Effector memory CD4-positive, alpha-beta T cell (primary cell): ENCODE data around the gene CHTF18.

Experiments
- DNase-seq, 3 donors: peaks; one replicate each; pipeline ENCODE4 v3.0.0-alpha.2; 2020
- H3K27ac ChIP-seq: 2 replicates; pipeline ENCODE4 v1.7.0; 2013; ENCODE audit warnings: mild to moderate bottlenecking, low read length, moderate library complexity; ENCODE audit not compliant: insufficient read depth, poor library complexity, severe bottlenecking
- H3K27me3 ChIP-seq: replicated peaks from 2 replicates; pipeline ENCODE4 v1.7.0; 2013; ENCODE audit warnings: mild to moderate bottlenecking, low read length; ENCODE audit not compliant: insufficient read depth, control insufficient read depth, poor library complexity, severe bottlenecking
- H3K36me3 ChIP-seq: 2 replicates; pipeline ENCODE4 v1.7.0; 2013; ENCODE audit warnings: mild to moderate bottlenecking, low read length, moderate library complexity; ENCODE audit not compliant: control insufficient read depth, insufficient read depth
- H3K4me1 ChIP-seq: 2 replicates; pipeline ENCODE4 v1.7.0; 2013; ENCODE audit warnings: low read length, mild to moderate bottlenecking; ENCODE audit not compliant: control insufficient read depth, insufficient read depth, poor library complexity, severe bottlenecking
- H3K4me3 ChIP-seq: 2 replicates; pipeline ENCODE4 v1.7.0; 2013; ENCODE audit warnings: low read length, low read depth, mild to moderate bottlenecking; ENCODE audit not compliant: insufficient read depth, poor library complexity, severe bottlenecking
- H3K9me3 ChIP-seq: 2 replicates; pipeline ENCODE4 v1.7.0; 2013; ENCODE audit warnings: mild to moderate bottlenecking, low read length, moderate library complexity; ENCODE audit not compliant: control insufficient read depth

Gene CHTF18

DNA sequence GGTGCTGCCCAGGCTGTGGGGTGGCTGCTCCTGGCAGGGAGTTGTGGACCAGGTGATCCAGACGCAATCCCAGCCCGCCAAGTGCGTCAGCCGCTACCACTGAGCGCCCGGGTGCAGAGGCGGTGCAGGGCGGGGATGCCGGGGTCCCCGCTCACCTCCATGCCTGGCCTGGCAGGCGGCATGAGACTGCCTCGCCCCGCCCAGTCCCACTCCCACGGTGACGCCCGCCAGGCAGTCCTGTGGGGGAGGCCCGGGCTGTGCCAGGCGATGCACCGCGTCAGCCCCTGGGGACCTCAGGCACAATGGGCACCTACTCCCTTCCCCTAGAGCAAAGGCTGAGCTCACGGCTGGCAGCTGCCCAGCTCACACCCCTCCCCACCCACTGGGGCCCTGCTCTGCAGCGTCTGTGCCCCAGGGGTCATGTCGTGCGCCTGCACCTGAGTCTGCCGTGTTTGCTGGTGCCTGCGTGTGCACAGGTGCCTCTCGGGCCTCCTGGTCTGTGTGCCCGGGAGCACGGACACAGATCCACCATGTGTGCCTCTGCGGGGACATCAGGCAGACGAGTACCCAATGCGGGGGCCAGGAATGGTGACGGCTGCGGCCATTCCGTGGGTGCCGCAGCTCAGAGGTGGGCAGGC, 5.5 kb upstream of the CHTF18 start:
- no peak for DNase-seq
- Histone ChIP-seq H3K27ac (no peak overlapping the region), H3K36me3 (peaks cover 11% of the 10 kb centered on the region), H3K4me1 (peaks cover 12% of the 10 kb centered on the region), H3K27me3 (no peaks in the 10 kb centered on the region), H3K9me3 (no peaks in the 10 kb centered on the region), H3K4me3 (no peak overlapping the region)

DNA sequence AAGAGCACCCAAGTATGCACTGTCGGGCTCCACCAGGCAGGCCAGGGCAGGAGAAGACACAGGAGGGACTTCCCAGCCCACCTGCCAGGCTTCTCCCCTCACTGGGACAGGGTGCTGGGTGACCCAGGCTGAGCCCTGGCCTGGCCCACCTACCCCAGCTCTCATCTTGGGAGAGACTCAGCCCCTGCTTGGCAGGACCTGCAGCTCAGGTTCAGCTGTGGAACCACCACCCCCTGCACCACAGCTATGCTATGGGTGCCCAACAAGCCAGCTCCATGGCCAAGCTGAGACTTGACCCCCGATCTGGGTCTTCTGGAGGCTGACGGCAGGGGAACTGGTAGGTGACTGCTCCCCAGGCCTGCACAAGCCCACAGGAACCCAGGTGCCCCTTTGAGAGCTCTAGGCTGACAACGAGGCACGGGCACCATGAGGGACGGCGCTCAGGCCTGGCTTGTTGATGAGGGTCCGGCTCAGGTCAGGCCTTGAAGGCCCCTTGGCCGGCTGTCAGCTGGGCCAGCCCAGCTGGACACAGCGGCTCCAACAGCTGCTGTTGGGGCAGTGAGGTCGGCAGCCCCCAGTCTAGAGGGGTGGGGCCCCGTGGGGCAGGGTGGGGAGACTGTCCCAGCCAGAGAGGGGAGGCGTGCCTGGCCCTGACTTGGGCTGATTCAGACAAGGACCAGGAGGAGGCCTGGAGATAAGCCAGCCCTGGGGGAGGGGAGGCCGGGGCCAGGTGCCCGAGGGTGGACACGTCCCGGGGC, 4.8 kb upstream of the CHTF18 start:
- Histone ChIP-seq H3K4me3 (no peak overlapping the region), H3K27ac (no peak overlapping the region), H3K27me3 (no peaks in the 10 kb centered on the region), H3K9me3 (no peaks in the 10 kb centered on the region), H3K36me3 (peaks cover 11% of the 10 kb centered on the region), H3K4me1 (peaks cover 12% of the 10 kb centered on the region)
- DNase-seq: no peak

DNA sequence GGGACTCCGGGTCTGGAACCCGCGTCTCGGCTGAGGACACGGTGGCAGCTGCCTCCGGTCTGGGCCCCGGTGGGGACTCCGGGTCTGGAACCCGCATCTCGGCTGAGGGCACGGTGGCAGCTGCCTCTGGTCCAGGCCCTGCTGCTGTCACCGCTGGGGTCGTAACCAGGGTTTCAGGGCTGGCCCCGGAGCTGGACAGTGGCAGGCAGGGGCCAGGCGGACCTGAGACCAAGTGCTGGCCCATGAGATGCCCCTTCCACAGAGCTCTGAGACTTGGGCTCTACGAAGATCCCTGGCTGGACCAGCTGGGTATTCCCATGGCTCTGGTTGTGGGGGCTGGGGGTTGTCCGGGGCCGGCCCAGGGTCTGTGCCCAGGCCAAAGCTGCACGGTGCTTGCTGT, 4.0 kb upstream of the CHTF18 start:
- H3K4me3 ChIP-seq: no peak overlapping the region
- H3K36me3 ChIP-seq: peaks cover 11% of the 10 kb centered on the region
- H3K27me3 ChIP-seq: no peaks in the 10 kb centered on the region
- DNase-seq: no peak
- H3K4me1 ChIP-seq: peaks cover 19% of the 10 kb centered on the region
- H3K9me3 ChIP-seq: no peaks in the 10 kb centered on the region
- no peak overlapping the region for H3K27ac ChIP-seq

DNA sequence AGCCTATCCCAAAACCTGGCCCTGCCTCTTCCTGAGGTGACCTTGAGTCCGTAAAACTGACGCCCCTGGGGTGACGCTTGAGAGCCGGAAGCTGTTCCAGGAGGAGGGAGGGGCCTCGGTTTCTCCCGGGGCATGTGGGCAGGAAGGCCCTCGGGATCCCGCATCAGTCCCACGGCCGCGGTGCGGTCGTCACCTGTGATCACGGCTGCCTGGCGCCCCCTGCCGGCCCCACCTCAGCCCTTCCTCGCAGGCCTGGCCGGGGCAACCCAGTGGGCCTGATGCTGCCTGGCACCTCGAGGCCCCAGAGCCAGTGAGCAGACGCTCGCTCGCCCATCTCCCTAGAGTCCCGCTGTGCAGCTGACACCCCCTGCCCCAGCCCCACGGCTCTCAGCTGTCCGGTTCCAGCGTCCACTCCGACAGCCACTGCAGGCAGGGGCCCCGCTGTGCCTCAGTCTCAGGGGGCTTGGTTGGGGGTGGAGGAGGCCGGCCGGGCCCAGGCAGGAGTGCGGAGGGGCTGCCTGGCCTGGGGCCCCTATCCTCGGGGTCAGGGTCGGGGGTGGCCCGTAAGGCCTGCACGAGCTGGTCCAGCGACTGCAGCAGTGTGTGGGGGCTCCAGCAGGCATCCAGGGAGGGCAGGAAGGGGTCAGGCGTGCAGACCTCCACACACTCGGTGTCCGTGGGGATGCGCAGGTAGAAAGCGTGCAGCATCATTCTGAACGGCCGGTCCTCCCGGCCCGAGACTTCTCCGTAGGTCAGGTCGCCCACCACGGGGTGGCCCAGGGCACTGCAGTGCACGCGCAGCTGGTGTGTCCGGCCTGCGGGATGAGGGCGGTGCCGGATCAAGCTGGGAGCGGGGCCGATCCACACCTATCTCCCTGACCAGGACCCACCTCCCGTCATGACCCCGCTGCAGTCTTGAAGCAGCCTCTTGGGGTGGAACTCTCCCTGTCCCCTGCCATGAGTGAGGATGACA, 2.6 kb upstream of the CHTF18 start:
- Histone ChIP-seq H3K4me1 (peaks cover 19% of the 10 kb centered on the region), H3K36me3 (peaks cover 11% of the 10 kb centered on the region), H3K27me3 (no peaks in the 10 kb centered on the region), H3K9me3 (no peaks in the 10 kb centered on the region), H3K4me3 (no peak overlapping the region), H3K27ac (no peak overlapping the region)
- DNase-seq: peak; percentile 49 to 65 (median 57)

DNA sequence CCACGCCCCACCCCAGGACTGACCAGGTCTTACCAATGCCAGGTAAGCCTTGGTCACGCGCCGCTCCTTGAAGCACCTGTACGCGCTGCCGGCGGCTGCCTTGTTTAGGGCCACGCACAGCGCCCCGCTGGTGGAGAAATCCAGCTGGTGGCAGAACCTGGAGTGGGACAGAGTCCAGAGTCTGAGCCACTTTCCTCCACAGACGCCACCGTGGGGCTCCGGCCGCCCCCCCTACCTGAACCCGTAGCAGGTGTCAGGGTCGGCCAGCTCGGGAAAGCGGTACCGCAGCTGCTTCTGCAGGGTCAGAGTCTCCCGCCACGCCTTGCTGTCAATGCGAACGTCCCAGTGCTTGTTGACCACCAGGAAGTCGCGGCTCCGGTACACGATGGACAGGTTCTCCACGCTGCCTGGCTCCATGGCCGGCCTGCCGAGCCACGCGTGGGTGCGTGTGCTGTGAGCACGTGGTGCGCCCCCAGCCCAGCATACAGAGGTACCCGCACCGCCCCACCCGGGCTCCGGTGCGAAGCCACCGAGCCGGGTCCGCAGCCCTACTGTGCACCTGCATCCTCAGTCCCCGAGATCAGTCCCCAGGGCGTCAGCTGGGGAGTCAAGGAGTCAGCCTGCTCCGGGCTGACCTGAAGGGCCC, 976 bp upstream of the CHTF18 start:
- Histone ChIP-seq H3K27me3 (no peaks in the 10 kb centered on the region), H3K27ac (peak overlapping the region; percentile 56), H3K36me3 (peaks cover 11% of the 10 kb centered on the region), H3K4me3 (peak overlapping the region; percentile 74), H3K9me3 (no peaks in the 10 kb centered on the region), H3K4me1 (peaks cover 19% of the 10 kb centered on the region)
- DNase-seq: no peak

DNA sequence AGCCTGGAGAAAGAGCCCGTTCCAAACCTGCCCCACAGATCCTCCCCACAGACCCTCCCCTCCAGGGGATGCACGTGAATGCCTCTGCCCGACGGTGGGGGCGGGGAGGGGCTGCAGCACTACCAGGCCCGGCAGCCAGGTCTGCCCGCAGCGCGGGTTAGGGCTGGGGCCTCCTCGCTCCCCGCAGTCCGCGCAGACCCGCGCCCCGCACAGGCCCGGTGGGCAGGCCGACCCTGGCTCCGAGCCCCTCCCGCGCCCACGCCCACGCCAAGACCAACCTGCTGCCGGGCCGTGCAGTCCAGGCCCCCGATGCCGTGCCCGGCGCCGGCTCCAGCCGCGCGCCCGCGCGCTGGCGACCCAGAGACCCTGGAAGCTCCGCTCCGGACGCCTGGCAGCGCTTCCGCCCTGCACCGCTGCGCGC, 432 bp upstream of the CHTF18 start, which contains the start of gene RPUSD1:
Gene RPUSD1, minus strand, starts transcription at position 404 of the 421 bp plus-strand sequence. CDS start 644 bp downstream, outside the sequence.
- Histone ChIP-seq H3K27ac (peak within 1 kb of the TSS; percentile 56), H3K4me1 (peaks cover 19% of the 10 kb centered on the region), H3K36me3 (peaks cover 11% of the 10 kb centered on the region), H3K4me3 (peak within 1 kb of the TSS; percentile 74), H3K9me3 (no peaks in the 10 kb centered on the region), H3K27me3 (no peaks in the 10 kb centered on the region)
- no peak for DNase-seq

DNA sequence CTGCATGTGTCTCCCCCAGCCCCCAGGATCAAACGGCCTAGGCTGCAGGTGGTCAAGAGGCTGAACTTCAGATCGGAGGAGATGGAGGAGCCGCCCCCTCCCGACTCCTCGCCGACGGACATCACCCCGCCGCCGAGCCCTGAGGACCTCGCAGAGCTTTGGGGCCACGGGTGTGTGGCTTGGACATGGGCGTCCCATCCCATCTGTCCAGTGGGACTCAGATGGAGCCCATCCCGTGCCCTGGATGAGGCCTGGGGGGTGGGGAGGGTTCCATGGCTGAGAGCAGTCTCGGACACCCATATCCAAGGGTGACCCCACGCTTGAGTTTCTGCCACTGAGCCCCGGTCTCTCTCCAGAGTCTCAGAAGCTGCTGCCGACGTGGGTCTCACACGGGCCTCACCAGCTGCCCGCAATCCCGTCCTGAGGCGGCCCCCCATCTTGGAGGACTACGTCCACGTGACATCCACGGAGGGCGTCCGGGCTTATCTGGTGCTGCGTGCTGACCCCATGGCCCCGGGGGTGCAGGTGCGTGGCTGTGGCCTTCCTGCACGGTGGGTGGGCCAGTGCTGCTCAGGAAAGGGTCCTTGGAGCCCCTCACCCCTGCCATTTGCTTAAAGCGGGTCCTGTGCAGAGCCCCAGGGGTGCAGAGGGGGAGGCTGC, 901 bp downstream of the CHTF18 start:
- Histone ChIP-seq H3K36me3 (peaks cover 11% of the 10 kb centered on the region), H3K9me3 (no peaks in the 10 kb centered on the region), H3K4me3 (peak overlapping the region; percentile 68), H3K4me1 (peaks cover 19% of the 10 kb centered on the region), H3K27ac (no peak overlapping the region), H3K27me3 (no peaks in the 10 kb centered on the region)
- DNase-seq: no peak

DNA sequence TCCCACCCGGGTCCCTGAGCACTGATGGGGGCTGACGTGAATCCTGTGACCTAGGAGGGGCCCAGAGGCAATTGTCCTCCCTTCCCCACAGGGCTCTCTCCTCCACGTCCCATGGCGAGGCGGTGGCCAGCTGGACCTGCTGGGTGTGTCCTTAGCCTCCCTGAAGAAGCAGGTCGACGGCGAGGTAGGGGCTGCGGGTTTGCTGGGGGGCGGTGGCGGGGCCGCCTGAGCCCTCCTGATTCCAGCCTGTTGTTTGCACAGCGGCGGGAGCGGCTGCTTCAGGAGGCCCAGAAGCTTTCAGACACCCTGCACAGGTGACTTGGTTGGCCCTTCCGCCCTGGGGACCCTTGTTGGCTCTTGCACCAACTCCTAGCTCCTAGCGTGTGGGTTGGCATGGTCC, 1.7 kb downstream of the CHTF18 start:
- Histone ChIP-seq H3K4me3 (no peak overlapping the region), H3K27ac (no peak overlapping the region), H3K36me3 (peaks cover 11% of the 10 kb centered on the region), H3K9me3 (no peaks in the 10 kb centered on the region), H3K4me1 (peaks cover 19% of the 10 kb centered on the region), H3K27me3 (no peaks in the 10 kb centered on the region)
- DNase-seq: no peak

DNA sequence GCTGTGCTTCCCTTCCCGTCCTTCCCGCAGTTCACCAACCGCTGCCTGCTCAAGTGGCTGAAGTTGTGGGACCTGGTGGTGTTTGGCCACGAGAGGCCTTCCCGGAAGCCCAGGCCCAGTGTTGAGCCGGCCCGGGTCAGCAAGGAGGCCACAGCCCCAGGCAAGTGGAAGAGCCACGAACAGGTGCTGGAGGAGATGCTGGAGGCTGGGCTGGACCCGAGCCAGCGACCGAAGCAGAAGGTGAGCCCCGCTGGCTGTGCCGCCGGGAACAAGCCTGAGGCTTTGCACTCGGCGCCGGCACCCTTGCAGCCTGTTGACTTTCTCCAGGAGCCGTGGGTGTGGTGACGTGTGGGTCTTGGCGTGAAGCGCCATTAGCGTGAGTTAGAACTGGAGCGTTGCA, 2.7 kb downstream of the CHTF18 start:
- no peak for DNase-seq
- Histone ChIP-seq H3K4me1 (peaks cover 14% of the 10 kb centered on the region), H3K27me3 (no peaks in the 10 kb centered on the region), H3K36me3 (peaks cover 7% of the 10 kb centered on the region), H3K9me3 (no peaks in the 10 kb centered on the region), H3K27ac (no peak overlapping the region), H3K4me3 (no peak overlapping the region)
